GM18907 (cell line): ENCODE results near the gene CPZ.

Experiments
- ATAC-seq: cut with Tn5 transposase; IDR thresholded peaks from one replicate; pipeline ENCODE4 v1.9.1; 2021; ENCODE audit warnings: mild to moderate bottlenecking, moderate library complexity; ENCODE audit not compliant: unreplicated experiment

Gene CPZ

GRCh38 chr4:8593264-8594096 lies 915 bp downstream of the CPZ start:
- no peak for ATAC-seq

GRCh38 chr4:8594097-8595038 lies 1.8 kb downstream of the CPZ start:
- no peak for ATAC-seq

DNA sequence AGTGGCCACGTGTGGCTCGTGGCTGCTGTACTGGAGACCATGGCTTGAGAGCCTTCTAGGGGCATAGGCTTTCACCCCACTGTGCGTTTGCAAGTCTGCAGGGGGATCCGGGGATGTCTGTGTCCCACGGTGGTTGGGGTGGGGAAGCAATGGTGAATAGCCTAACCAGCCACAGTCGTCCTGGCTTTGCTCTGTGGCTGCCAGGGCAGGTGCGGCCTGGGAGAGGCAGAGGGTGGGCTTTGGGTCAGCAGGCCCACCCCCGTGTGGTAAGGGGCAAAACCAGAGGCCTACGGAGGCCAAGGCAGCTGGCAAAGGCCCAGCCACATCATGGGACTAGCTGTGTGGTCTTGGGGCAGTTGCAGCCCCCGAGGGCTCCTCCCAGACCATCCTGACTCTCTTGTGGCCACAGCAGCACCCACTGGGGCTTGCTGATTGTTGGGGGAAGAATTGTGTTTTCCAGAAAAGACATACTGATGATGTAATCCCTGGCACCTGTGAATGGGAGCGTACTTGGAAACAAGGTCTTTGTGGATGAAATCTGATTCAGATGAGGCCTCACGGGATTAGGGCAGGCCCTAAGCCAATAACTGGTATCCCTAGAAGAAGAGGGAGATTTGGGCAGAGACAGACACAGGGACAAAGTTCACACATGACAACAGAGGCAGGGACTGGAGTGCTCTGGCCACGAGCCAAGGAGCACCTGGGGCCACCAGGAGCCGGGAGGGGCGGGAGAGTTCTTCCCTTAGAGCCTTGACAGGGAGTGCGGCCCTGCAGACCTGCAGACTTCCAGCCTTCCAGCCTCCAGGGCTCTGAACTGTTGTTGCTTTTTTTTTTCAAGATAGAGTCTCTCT lies 2.9 kb downstream of the CPZ start:
- no peak for ATAC-seq

GRCh38 chr4:8596891-8597290 lies 4.3 kb downstream of the CPZ start:
- no peak for ATAC-seq

- no peak for ATAC-seq
These were observed 4.8 kb downstream of the CPZ start for GRCh38 chr4:8597319-8597718.

GRCh38 chr4:8597791-8598190 lies 5.2 kb downstream of the CPZ start:
- no peak for ATAC-seq

DNA sequence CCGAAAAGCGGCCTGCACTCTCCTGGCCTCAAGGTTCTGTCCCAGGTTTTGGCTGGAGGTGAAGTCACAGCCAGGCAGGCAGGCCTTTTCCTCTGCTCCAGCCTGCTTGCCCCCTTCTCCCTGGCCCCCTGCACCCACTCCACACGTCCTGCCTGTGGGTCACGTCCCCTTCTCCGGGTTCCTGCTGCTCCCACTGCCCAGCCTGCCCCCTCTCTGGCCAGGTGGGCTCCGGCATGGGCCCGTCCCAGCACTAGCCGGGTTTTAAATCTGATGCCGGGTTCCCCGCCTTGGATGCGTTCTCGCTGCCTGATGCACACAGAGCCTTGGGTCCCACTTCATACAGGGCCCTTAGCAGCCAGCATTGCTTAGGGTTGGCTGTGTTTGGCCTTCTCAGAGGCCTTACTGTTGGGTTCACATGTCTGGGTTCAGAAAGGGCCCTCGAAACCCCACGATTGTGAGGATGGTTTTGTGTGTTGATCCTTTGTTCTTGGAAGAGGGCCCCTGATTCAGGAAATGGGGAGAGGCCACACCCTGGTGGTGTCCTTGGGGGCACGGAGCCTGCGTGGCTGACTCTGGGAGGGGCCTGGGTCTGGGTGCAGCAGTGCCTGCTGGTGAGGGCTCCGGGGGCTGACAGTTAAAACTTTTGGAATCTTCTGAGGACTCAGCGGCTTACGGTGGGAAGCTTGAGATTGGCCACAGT lies 6.0 kb downstream of the CPZ start:
- no peak for ATAC-seq

GRCh38 chr4:8599091-8599460 lies 6.5 kb downstream of the CPZ start:
- ATAC-seq, result no peak

DNA sequence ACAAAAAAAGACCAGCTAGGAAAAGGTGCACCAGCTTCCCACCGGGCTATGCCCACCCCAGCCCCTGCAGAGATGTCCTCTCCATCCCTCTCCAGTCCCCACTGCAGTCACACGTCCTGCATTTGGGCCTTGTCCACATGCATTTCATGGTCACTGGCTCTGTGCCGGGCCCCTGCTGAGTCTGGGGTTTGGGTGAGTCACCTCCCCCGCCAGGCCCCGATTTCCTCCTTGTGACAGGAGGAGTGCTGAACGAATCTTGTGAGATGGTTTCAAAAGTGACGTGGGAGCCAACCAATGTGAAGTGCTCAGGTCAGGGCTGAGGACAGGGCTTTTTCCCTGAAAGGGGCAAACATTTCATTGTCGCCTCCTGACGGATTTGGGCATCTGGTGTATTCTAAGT lies 7.1 kb downstream of the CPZ start:
- no peak for ATAC-seq

DNA sequence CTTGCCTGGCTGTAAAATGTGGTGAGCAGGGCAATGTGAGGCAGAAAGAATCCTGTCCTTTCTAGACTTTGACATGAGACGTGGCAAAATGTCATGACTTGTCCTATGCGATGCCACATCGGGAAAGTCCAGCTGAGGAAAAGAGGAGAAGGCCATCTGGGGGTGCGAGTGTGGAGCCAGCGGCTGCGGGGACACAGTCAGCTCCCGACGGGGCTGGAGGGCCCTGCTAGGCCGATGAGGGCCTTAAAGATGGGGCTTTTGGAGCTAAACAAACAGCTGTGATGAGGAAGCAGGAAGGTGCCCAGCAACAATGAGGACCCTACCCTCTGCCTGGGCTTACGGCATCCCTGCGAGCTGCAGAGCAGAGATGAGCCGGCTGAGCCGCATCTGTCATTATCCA lies 7.7 kb downstream of the CPZ start:
- no peak for ATAC-seq

DNA sequence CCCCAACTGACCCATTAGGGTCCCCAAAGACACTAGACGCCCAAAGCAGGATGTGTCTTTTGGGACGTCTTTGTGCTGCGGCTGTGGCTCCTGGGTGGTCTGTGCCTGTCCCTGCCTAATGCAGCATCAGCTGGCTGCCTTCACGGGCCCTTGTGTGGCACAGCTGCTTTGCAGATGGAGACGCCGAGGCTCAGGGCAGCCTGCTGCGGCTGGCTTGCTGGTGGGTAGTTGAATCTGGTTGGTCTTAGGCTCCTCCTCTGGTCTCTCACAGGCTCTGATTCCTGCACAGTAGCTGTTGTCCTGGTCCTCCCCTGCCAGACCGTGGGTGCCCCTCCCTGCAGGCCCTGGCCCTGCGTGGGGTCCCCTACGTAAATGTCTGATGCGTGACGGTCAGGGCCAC lies 8.1 kb downstream of the CPZ start:
- no peak for ATAC-seq

DNA sequence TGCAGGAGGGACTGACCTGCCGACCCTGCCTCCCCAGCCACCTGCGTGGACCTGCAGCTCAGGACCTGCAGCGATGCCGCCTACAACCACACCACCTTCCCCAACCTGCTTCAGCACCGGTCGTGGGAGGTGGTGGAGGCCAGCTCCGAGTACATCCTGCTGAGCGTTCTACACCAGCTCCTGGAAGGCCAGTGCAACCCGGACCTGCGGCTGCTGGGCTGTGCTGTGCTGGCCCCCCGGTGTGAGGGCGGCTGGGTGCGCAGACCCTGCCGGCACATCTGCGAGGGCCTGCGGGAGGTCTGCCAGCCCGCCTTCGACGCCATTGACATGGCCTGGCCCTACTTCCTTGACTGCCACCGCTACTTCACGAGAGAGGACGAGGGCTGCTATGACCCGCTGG lies 8.5 kb downstream of the CPZ start:
- ATAC-seq, result no peak

DNA sequence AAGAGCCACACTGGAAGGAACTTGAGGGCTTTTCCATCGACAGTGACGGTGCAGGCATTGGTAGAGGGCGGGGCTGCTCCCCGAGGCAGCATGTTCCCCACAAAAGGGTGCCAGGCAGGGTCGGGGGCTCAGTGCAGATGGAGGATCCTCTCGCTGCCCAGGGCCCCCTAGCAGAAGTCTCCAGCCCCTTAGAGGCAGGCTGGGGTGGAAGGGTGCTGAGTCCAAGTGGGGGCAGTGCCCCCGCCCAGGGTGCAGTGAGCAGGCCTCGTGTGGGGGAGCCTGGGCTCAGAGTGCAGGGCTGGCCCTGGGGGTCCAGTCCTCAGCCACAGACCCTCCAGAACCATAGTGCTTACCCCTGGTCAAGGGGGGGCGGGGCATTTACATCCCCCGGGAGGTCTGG lies 9.0 kb downstream of the CPZ start:
- ATAC-seq, result no peak

- no peak for ATAC-seq
These were observed 10.3 kb downstream of the CPZ start for GRCh38 chr4:8602686-8603430.

DNA sequence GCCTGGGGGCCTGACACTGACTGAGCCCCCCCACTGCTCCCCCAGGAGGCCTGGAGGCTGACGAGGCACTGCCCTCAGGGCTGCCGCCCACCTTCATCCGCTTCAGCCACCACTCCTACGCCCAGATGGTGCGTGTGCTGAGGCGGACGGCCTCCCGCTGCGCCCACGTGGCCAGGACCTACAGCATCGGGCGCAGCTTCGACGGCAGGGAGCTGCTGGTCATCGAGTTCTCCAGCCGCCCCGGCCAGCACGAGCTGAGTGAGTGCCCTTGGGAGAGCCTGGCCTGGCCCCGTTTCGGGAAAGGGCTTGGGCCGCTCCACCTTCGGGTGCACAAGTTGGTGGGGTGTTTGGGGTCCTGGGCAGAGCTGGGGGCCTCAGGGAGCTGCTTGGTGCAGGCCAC lies 11.4 kb downstream of the CPZ start:
- ATAC-seq, result no peak

DNA sequence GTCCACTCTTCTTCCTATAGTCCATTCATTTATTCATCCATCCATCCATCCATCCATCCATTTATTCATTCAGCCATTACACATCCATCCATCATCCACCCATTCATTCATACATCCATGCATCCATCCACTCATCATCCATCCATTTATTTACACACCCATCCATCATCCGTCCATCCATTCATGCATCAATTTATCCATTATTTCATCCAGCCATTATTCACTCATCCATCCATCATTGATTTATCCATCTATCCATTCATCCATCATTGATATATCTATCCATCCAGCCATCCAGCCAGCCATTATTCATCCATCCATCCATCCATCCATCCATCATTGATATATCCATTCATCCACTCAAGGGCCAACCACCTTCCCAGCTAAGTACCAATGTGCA lies 12.7 kb downstream of the CPZ start:
- no peak for ATAC-seq

- ATAC-seq, result no peak
These were observed 13.9 kb downstream of the CPZ start for GRCh38 chr4:8606476-8606875.

- no peak for ATAC-seq
These were observed 14.4 kb downstream of the CPZ start for GRCh38 chr4:8606966-8607365.

DNA sequence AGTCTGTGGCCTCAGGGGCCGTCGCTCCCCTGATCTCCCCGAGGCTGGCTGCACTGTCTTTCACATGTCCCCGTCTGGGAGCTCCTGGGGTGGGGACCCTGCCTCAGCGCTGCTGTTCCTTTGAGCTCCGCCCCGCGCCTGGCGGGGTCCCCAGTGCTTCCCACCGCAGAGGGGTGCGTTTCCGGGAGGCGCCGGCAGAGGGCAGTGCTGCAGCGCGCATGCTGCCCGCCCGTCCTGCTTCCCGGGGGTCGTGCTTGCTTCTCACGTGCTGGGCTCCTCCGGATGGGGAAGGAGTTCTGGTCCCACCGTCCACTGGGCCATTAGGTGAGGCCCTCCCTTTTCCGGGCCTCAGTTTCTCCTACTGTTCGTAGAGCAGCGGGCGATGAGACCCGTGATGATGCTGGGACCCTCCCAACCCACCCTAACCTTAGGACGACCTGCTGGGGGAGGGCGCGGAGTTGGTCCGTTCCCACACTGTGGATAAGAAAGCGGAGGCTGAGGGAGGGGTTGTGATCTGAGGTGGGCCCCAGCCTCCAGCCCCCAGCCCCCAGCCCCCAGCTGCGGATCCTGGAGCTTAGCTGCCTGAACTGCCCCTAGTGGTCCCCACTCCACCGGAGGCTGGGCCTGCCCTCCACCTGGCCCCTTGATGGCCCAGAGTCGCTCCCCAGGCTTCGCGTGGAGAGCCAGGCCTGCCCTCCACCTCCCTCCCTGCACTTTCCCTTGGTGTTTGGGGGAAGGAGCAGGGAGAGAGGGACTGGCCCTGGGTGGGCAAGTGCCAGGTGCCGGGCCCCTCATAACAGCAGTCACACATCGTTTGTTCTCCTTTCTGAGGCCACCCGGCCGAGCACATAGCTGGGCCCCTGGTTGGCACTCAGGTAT lies 15.3 kb downstream of the CPZ start:
- no peak for ATAC-seq
